Bone marrow (tissue), 2 donors: ENCODE measurements around the gene RAVER1.
"Not testable (repeated sequence)": the region's sequence is repeated elsewhere in the genome, so short reads cannot be mapped to it uniquely, and the experiment has no call there.

ENCODE experiments used
- DNase-seq, 2 donors: peaks; one replicate each; lab custom pipeline; 2025; lab: John Stamatoyannopoulos, UW

The RAVER1 gene

GRCh38 chr19:10332965-10333757 lies at the start of gene RAVER1:
Gene RAVER1, minus strand, starts transcription at chr19:10333529. Its CDS starts 22 bp downstream, at chr19:10333507.
- DNase-seq, result peak; percentile 93 to 98

DNA sequence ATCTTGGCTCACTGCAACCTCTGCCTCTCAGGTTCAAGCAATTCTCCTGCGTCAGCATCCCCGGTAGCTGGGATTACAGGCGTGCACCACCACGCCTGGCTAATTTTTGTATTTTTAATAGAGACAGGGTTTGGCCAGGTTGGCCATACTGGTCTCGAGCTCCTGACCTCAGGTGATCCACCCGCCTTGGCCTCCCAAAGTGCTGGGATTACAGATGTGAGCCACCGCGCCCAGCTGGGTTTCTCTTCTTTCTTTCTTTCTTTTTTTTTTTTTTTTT lies 49.8 kb upstream of the RAVER1 start:
- DNase-seq, result not testable (repeated sequence)

- DNase-seq, result peak; percentile 91 to 99
These were observed 47.2 kb upstream of the RAVER1 start, which contains the start of gene TYK2 for GRCh38 chr19:10380313-10381102. Gene TYK2, minus strand, starts transcription at chr19:10380572. Its CDS starts 2,166 bp downstream, at chr19:10378406.

DNA sequence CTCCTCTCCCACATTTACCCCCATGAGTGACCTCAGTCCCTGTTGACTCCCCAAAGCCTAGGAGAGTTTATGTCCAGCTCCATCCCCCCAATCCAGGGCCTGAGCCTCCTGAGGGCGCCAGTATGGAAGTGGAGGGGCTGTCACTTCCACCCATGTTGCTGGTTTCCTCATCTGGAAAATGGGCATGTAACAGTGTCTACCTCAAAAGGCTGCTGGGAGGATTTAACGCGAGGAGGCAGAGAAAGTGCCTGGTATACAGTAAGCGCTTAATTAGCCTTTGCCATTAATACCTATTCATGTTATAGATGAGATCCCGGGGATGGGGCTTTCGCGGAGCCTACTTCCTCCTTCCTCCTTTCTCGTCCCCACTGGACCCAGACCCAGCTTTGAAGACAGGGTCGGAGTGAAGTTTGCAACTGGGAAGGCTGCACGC lies 46.6 kb upstream of the RAVER1 start:
- DNase-seq, result no peak

DNA sequence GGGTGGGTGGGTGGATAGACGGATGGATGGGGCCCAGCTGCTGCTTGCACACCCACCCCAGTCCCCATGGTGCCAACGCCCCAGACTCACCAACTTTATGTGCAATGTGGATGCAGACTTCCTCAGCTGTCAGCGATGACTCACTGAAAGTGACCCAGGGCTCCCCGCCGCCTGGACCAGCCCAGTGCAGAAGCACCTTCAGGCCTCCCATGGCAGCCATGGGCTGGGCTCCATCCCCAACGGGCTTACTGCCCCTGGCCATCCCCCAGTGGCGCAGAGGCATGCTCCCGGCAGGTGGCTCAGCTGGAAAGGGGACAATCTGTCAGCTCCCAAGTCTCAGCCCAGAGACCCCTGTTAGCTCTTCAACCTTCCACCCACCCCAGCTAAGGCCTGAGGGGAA lies 44.8 kb upstream of the RAVER1 start:
- DNase-seq, result no peak

DNA sequence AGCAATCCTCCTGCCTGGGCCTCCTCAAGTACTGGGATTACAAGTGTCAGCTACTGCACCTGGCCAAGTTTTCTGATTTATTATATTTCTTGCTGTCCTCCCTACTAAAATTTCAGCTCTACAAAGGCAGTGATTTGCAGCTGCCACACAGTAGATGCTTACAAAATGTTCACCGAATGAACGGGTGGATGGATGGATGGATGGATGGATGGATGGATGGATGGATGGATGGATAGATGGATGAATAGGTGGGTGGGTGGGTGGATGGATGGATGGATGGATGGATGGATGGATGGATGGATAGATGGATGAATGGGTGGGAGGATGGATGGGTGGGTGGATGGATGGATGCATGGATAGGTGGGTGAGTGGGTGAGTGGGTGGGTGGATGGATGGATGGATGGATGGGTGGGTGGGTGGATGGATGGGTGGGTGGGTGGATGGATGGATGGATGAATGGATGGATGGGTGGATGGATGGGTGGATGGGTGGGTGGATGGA lies 43.9 kb upstream of the RAVER1 start:
- DNase-seq, result not testable (repeated sequence)

GRCh38 chr19:10374931-10375330 lies 41.6 kb upstream of the RAVER1 start:
- DNase-seq, result no peak

DNA sequence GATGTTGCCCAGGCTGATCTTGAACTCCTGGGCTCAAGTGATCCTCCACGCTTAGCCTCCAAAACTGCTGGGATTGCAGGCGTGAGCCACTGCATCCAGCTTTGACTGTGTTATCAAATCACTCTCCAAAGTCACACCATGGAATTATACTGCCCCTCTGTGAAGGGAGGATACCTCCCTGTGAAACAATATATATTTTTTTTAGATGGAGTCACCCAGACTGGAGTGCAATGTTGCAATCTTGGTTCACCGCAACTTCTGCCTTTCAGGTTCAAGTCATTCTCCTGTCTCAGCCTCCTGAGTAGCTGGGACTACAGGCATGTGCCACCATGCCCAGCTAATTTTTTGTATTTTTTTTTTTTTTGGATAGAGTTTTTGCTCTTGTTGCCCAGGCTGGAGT lies 39.4 kb upstream of the RAVER1 start:
- no peak for DNase-seq

GRCh38 chr19:10368101-10368803 lies 34.9 kb upstream of the RAVER1 start:
- DNase-seq, result no peak

DNA sequence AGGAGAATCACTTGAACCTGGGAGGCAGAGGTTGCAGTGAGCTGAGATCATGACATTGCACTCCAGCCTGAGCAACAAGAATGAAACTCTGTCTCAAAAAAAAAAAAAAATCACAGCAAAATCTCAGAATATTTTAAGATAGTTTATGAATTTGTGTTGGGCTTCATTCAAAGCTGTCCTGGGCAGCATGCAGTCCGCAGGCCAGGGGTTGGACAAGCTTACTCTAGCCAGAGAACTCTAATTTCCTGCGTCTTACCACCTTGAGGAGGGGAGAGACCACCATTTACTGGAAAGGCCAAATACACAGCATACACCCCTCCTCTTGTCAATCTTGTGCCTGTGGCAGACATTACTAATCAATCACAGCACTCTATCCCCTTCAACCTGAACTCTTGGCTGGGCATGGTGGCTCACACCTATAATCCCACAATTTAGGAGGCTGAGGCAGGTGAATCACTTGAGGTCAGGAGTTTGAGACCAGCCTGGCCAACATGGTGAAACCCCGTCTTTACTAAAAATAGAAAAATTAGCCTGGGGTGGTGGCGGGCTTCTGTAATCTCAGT lies 33.7 kb upstream of the RAVER1 start:
- DNase-seq, result not testable (repeated sequence)

DNA sequence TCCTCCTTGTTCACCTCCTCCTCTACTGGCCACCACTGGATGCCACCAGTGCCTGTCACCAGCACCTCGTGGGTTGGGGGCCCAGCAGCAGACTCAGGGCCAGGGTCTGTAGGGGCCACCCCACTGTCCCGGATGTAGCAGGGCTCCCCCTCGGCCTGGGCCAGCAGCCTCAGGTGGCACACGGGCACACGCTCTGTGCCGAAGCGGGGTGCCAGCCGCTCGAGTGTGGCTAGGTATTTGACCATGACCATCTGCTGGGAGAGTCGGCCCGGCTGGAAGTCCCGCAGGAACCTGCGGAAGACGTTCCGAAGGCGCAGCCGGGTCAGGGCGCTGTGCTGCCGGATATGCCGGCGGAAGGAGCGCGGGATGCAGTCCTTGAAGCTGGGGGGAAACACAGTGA lies 32.2 kb upstream of the RAVER1 start:
- DNase-seq, result no peak

DNA sequence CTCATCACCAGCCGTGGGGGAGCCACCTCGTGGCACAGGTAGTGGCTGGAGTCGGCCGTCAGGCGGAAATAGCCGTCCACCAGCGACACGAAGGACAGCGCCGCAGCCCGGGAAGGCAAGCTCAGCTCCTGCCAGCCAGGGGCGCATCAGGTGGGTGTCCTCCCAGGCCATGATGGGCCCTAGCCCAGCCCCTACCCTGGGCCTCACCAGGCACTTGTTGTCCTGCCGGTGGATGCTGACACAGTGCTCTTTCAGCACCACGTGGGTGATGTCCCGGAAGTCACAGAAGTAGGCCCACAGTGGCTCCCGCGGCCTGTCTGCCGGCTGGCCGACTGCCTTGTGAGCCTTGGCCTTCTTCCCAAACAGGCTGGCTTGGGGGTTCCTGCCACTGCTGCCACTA lies 31.3 kb upstream of the RAVER1 start:
- no peak for DNase-seq

DNA sequence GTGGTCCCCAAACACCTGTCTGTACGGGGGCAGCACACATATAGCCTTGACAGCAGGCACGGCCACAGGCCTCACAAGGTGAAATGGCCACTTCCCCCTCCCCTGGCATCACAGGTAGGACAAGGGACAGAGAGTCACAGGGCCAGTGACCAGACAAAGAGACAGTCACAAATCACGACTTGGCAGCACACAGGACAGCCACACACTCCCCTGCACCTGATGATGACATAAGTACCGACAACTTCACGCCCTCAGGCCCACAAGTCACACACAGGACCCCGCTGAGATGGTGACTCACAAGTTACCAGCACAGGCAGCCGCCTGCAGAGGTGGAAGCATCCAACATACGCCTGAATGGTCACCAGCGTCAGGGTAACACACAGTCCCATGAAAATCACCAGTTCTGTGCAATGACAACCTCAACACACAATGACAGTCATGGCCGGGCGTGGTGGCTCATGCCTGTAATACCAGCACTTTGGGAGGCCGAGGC lies 30.5 kb upstream of the RAVER1 start:
- DNase-seq, result no peak

DNA sequence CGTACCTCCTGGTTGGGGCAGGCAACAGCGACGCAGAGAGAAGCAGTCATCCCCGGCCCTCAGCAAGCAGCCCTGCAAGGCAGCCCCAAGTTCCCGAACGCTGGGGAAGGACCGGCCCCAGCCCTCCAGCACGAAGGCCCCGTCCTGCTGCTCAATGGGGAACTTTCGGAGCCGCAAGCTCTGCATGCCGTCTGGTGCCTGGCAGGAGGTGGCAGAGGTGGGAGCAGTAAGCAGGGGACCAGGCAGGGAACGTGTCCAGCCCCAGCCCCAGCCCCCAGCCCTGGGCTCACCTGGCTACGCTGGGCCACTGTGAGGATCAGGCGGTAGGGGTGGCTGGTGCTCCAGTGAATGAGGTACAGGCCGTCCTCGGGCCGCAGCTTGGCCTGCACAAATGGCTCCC lies 28.9 kb upstream of the RAVER1 start:
- DNase-seq, result no peak

- no peak for DNase-seq
These were observed 28.3 kb upstream of the RAVER1 start for GRCh38 chr19:10361569-10362011.

GRCh38 chr19:10356431-10356830 lies 23.1 kb upstream of the RAVER1 start:
- no peak for DNase-seq

DNA sequence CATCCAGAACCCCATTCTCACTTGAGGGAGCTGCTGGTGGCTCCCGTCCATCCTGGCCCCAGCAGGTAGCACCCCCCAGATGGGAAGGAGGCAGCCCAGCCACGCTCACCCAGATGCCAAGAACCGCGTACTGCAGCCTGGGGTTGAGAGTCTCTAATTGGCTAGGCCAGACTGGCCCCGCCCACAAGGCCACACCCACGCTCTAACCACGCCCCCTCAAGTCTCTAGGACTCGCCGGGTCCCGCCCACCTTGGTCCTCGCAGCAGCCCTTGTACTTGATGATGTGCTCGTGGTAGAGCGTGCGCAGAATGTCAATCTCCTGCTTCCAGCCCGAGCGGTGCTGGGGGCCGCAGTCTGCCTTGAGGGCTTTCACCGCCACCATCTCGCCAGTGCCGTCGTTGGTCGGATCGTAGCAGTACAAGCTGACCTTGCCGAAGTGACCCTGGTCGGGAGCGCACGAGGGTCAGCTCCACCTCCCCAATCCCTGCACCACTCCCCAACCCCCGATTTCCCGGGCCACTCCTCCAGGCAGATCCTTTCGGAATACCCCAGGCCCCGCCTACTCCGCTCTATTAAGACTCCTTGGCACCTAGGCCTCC lies 20.6 kb upstream of the RAVER1 start:
- DNase-seq, result no peak

- DNase-seq, result no peak
These were observed 19.7 kb upstream of the RAVER1 start for GRCh38 chr19:10352764-10353671.

DNA sequence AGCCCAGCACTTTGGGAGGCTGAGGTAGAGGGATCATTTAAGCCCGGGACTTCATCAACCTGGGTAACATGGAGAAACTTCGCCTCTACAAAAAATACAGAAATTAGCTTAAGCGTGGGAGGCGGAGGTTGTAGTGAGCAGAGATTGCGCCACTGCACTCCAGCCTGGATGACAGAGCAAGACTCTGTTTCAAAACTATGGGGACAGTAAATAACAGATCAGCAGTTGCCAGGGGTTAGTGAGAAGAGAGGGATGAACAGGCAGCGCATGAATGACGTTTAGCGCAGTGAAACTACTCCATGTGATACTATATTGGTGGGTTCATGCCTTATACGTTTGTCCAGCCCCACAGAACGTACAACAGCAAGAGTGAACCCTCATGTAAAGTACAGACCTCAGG lies 13.2 kb upstream of the RAVER1 start:
- peak in 1 of 2 donors; percentile 10 for DNase-seq

DNA sequence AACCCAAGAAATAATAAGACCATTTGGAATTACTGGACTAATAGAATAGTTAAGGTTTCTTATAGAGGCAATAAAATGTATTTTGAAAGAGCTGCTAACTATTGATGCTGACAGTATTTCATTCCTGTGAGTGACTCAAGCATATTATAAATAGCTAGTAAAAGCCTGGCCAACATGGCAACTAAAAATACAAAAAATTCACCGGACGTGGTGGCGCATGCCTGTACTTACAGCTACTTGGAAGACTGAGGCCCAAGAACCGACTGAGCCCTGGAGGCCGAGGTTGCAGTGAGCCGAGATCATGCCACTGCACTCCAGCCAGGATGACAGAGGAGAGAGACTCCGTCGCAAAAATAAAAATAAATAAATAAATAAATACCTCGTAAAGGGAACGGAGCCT lies 11.5 kb upstream of the RAVER1 start:
- no peak for DNase-seq
